PC-9 (cell line): ENCODE measurements around the gene RAPGEF1. TPM values are rescaled to one million over a fixed set of nuclear protein-coding genes. Genes with fewer than 3 reads are reported as not detected.

ENCODE experiments used
- BruUV-seq: library from RNA; stranded (reverse); fragments of 400-500 nt; replicated peaks from 2 replicates; lab custom pipeline; 2021; lab: Mats Ljungman, UMichigan
- CTCF ChIA-PET: fragments of 300-600 bp; sonication (Branson Sonifier 250); formaldehyde crosslinking; loops from one replicate; lab custom pipeline; 2022; ENCODE audit warnings: antibody characterized with exemption; lab: Charles Lee
- POLR2A ChIA-PET: fragments of 300-600 bp; sonication (Branson Sonifier 250); formaldehyde crosslinking; loops from one replicate; lab custom pipeline; 2022; ENCODE audit warnings: antibody characterized with exemption; ENCODE audit not compliant: unreplicated experiment; lab: Charles Lee
- DNase-seq, 2 experiments: peaks; one replicate each; pipeline versions ENCODE4 v3.0.0 to v3.0.0-alpha.2; 2015 to 2022; ENCODE audit warnings: mixed read lengths in 1 of 2
- H2AFZ ChIP-seq: fragments of 200-600 bp; sonication (generic); 2 replicates; pipeline ENCODE4 v1.8.1; 2017; ENCODE audit warnings: antibody characterized with exemption
- H3F3A ChIP-seq: fragments of 200-600 bp; sonication (generic); 2 replicates; pipeline ENCODE4 v1.8.1; 2017; ENCODE audit warnings: antibody characterized with exemption, mild to moderate bottlenecking, low read depth; ENCODE audit not compliant: insufficient read depth
- H3K27ac ChIP-seq: fragments of 200-600 bp; sonication (generic); 2 replicates; pipeline ENCODE4 v1.6.1; 2016; ENCODE audit warnings: mixed run types
- H3K27me3 ChIP-seq: fragments of 200-600 bp; sonication (generic); 2 replicates; pipeline ENCODE4 v1.6.1; 2016; ENCODE audit warnings: low read depth, mixed run types; ENCODE audit not compliant: insufficient read depth
- H3K36me3 ChIP-seq: fragments of 200-600 bp; sonication (generic); 2 replicates; pipeline ENCODE4 v1.6.1; 2016; ENCODE audit warnings: low read depth, mixed run types
- H3K4me1 ChIP-seq: fragments of 200-600 bp; sonication (generic); replicated peaks from 2 replicates; pipeline ENCODE4 v1.6.1; 2016; ENCODE audit warnings: mixed run types; ENCODE audit not compliant: insufficient read depth
- H3K4me2 ChIP-seq: fragments of 200-600 bp; sonication (generic); 2 replicates; pipeline ENCODE4 v1.6.1; 2017; ENCODE audit warnings: mixed run types
- H3K4me3 ChIP-seq: fragments of 200-600 bp; sonication (generic); 2 replicates; pipeline ENCODE4 v1.6.1; 2016; ENCODE audit warnings: mixed run types
- H3K79me2 ChIP-seq: fragments of 200-600 bp; sonication (generic); 2 replicates; pipeline ENCODE4 v1.6.1; 2017; ENCODE audit warnings: low read depth, mixed run types
- H3K9me2 ChIP-seq: fragments of 200-600 bp; sonication (generic); 2 replicates; pipeline ENCODE4 v1.8.1; 2017; ENCODE audit warnings: mild to moderate bottlenecking; ENCODE audit not compliant: insufficient read depth
- H3K9me3 ChIP-seq: fragments of 200-600 bp; sonication (generic); 2 replicates; pipeline ENCODE4 v1.8.1; 2016; ENCODE audit warnings: low read depth; ENCODE audit not compliant: insufficient read depth
- H4K20me1 ChIP-seq: fragments of 200-600 bp; sonication (generic); 2 replicates; pipeline ENCODE4 v1.8.1; 2017; ENCODE audit not compliant: insufficient read depth
- EZH2 ChIP-seq: fragments of 200-600 bp; sonication (generic); IDR thresholded peaks from 2 replicates; pipeline ENCODE4 v1.8.0; 2017; ENCODE audit warnings: antibody characterized with exemption, low read depth
- intact Hi-C: fragments of 100-400 bp; cut with micrococcal nuclease; formaldehyde crosslinking; loops from one replicate; pipeline ENCODE4 v1.10.0; 2022; ENCODE audit not compliant: unreplicated experiment
- total RNA-seq: library from RNA; stranded (reverse); gene quantifications from 2 replicates; pipeline ENCODE4 v1.2.3, GENCODE V29; 2021
- TF ChIP-seq, protein P1 (sequence below): fragments of 200-600 bp; sonication (generic); conservative IDR thresholded peaks from 2 replicates; pipeline ENCODE4 v1.6.1; 2017; ENCODE audit warnings: mixed run types, antibody characterized with exemption, mild to moderate bottlenecking, moderate library complexity

The RAPGEF1 gene
- total RNA-seq, 1 experiment from 2014 or later = 66.5 TPM

DNA sequence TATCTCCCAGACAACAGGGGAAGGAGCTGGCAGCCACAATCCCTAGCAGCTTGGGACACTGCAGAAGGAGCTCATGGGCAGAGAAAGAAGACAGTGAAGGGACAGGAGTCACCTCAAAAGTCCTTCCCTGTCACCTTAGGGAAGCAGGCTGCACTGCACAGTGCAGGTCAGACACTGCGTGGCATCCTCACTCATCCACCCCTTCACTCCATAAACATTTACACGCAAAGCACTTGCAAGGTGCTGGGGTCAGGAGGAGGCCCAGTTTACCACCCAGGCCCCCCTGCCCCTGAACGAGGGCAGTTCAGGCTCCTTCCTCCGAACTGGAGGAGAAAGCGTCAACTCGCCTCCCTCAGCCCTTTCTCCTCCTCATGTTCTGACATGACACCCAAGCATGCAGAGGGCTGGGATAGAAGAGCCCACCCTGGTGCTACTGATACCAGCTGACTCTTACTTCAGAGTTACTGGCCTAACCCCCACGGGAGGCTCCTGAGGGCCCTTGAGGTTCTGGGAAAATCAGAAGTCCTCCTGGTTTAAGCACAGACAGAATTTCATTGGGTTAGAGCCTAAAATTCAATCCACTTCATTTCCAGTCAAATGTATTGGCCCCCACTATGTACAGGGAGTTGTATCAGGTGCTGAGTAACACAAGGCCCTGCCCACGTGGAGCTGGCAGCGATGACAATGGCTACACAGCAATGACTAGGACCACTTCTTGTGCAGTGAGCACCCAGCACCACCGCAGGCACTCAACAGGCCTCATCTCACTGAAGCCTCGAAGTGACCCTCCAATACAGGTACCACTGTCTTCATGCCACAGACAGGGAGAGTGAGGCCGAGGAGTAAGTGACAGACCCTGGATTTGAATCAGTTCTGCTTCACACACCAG lies 70.4 kb downstream of the RAPGEF1 start:
- TF ChIP-seq EZH2 = no peak
- TF ChIP-seq, protein P1, sequence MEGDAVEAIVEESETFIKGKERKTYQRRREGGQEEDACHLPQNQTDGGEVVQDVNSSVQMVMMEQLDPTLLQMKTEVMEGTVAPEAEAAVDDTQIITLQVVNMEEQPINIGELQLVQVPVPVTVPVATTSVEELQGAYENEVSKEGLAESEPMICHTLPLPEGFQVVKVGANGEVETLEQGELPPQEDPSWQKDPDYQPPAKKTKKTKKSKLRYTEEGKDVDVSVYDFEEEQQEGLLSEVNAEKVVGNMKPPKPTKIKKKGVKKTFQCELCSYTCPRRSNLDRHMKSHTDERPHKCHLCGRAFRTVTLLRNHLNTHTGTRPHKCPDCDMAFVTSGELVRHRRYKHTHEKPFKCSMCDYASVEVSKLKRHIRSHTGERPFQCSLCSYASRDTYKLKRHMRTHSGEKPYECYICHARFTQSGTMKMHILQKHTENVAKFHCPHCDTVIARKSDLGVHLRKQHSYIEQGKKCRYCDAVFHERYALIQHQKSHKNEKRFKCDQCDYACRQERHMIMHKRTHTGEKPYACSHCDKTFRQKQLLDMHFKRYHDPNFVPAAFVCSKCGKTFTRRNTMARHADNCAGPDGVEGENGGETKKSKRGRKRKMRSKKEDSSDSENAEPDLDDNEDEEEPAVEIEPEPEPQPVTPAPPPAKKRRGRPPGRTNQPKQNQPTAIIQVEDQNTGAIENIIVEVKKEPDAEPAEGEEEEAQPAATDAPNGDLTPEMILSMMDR = no peak
- Histone ChIP-seq H3K4me2 (no peak overlapping the region), H3K9me3 (no peaks in the 10 kb centered on the region), H3K9me2 (no peaks in the 10 kb centered on the region; the same call in 1 of the 2 replicates), H3K79me2 (0 out of 2 replicates have a peak, but pooled peaks cover 4% of the 10 kb centered on the region), H4K20me1 (no peaks in the 10 kb centered on the region), H3K4me3 (no peak overlapping the region), H3K4me1 (no peaks in the 10 kb centered on the region), H3K36me3 (no peaks in the 10 kb centered on the region), H3K27me3 (no peaks in the 10 kb centered on the region), H2AFZ (no peak overlapping the region), H3F3A (no peaks in the 10 kb centered on the region), H3K27ac (no peak overlapping the region)
- DNase-seq = no peak
- BruUV-seq = no TSS peak
- intact Hi-C loops = no loop called here
- CTCF ChIA-PET = interaction anchor here (0.6 kb wide), 1 partner anchor 84 kb away, joined by 3 read pairs; no protein-coding TSS in a partner anchor
- POLR2A ChIA-PET = interaction anchor here (0.5 kb wide), 2 partner anchors 9 to 50 kb away, joined by 4 to 5 read pairs; no protein-coding TSS in a partner anchor

GRCh38 chr9:131668439-131669268 lies 71.2 kb downstream of the RAPGEF1 start:
- no peak overlapping the region for H3K4me2 ChIP-seq
- no peaks in the 10 kb centered on the region for H3K36me3 ChIP-seq
- no peak overlapping the region for H3K4me3 ChIP-seq
- H3K27me3 ChIP-seq = no peaks in the 10 kb centered on the region
- H3F3A ChIP-seq = no peaks in the 10 kb centered on the region
- intact Hi-C loops = no loop called here
- H3K4me1 ChIP-seq = no peaks in the 10 kb centered on the region
- no peak overlapping the region for H3K27ac ChIP-seq
- H3K79me2 ChIP-seq = 0 out of 2 replicates have a peak, but pooled peaks cover 2% of the 10 kb centered on the region
- ChIA-PET CTCF (interaction anchor here (0.6 kb wide), 1 partner anchor 84 kb away, joined by 3 read pairs; no protein-coding TSS in a partner anchor), POLR2A (interaction anchor here (0.7 kb wide), 1 partner anchor 33 kb away, joined by 6 read pairs; no protein-coding TSS in a partner anchor)
- H4K20me1 ChIP-seq = no peaks in the 10 kb centered on the region
- TF ChIP-seq, protein P1 = no peak
- no peak for TF ChIP-seq EZH2
- DNase-seq = no peak
- H3K9me3 ChIP-seq = no peaks in the 10 kb centered on the region
- BruUV-seq = no TSS peak
- no peak overlapping the region for H2AFZ ChIP-seq
- no peaks in the 10 kb centered on the region; the same call in 1 of the 2 replicates for H3K9me2 ChIP-seq

DNA sequence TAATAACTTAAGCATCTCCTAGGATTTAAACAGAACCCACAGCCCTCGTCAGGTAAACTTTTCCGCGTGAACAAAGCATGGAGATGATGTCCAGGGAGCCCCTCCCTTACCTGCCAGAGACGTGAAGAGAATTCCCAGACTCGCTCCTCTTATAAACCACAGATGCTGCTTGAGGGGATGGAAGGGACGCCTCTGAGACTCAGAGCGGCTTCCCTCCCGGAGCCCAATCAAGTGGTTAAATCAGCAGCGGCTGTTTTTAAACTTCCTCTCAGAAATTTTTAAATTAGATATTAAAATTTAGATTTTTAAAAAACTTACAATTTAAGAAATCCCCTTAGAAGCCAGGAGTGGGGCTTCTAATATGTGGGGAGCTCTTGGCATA lies 71.8 kb downstream of the RAPGEF1 start:
- CTCF ChIA-PET = no interaction called here
- intact Hi-C loops = no loop called here
- Histone ChIP-seq H3K4me2 (no peak overlapping the region), H3K27me3 (no peaks in the 10 kb centered on the region), H3F3A (no peaks in the 10 kb centered on the region), H3K9me3 (no peaks in the 10 kb centered on the region), H3K79me2 (no peaks in the 10 kb centered on the region), H2AFZ (no peak overlapping the region), H3K4me1 (no peaks in the 10 kb centered on the region), H3K36me3 (no peaks in the 10 kb centered on the region), H4K20me1 (no peaks in the 10 kb centered on the region), H3K4me3 (no peak overlapping the region), H3K27ac (no peak overlapping the region), H3K9me2 (no peaks in the 10 kb centered on the region; the same call in 1 of the 2 replicates)
- BruUV-seq = no TSS peak
- DNase-seq = no peak
- TF ChIP-seq, protein P1 = no peak
- no peak for TF ChIP-seq EZH2
- POLR2A ChIA-PET = interaction anchor here (0.7 kb wide), 1 partner anchor 32 kb away, joined by 6 read pairs; no protein-coding TSS in a partner anchor
